ENCODE data around the gene A2ML1.

DNA sequence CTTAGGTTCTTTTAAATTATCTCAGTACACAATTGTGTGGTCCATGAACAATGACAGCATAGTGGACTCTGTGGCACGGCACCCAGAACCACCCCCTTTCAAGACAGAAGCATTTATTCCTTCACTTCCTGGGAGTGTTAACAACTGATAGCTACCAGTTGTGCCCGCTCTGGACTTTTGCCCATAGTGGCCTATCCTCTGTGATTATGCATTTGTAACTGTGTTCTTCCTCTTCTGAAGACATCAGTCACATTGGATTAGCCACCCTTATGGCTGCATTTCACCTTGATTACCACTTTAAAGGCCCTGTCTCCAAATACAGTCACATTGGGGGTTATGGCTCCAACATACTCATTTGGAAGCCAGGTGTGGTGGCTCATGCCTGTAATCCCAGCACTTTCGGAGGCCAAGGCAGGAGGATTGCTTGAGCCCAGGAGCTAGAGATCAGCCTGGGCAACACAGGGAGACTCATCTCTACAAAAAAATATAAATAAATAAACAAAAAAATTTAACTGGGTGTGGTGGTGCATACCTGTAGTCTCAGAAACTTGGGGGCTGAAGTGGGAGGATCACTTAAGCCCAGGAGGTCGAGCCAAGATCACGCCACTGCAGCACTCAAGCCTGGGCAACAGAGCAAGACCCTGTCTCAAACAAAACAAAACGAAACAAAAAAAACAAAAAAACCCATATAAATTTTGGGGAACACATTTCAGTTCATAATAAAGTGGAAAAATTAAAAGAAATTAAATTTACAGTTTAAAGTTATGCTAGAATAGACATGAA lies 64.3 kb downstream of the A2ML1 start:
- TF ChIP-seq CTCF (conservative IDR thresholded peaks at IDR 0.05; ENCODE audit: low read length), result no peak
- no peak for TF ChIP-seq EZH2phosphoT487 (IDR thresholded peaks at IDR 0.05; ENCODE audit: borderline replicate concordance)

Measured in Loucy (cell line).